Activated T-cell treated with anti-CD3 and anti-CD28 coated beads for 4 hours (primary cell): Measurements from ENCODE around the gene HSPE1.
"Not testable (repeated sequence)": the region's sequence is repeated elsewhere in the genome, so short reads cannot be mapped to it uniquely, and the experiment has no call there.

Experiments
- DNase-seq: peaks from one replicate; pipeline ENCODE4 v3.0.0-alpha.2; 2020

The HSPE1 gene

DNA sequence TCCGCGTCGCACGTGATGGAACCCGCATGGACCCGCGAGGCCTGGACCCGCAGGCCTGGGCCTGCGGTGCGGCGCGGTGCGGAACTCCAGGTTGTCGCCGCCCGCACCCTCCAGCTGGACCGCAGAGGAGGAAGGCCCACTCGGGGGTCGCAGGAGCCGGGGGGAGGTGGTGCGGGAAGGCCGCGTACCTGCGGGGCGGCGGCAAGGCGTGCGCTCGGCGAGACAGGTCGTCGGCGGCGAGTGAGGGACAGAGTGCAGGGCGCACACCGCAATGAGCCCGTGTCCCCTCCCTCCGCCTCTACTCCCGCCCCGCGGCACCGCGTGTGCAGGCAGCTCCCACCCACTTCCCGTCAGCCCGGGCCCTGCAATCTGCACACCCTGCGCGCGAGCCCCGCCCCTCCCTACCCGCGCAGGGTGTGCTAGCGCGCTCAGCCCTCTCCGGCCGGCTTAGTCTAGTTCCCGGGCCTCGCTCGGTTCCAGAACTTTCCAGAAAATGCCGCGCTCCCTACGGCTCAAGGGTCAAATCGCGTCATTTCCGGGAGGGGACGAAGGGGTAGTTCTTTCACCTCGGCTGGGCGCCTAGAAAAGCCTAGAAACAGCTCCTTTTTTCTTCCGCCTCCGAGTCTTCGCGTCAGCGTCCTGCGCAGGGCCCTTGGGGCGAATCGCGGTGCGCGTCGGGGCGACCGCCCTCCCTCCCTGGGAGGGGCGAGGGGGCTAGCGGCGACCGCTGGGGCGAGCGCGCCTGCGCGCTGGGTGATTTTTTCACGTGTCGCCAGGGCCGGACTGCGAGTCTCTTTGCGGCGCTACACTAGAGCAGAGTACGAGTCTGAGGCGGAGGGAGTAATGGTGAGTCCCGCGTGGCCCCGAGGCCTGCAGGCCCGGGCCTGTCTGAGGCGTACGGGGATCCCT, at the start of gene HSPE1, which contains the start of gene HSPD1:
TSS of gene HSPE1 (plus strand) at position 786 of the 909 bp plus-strand sequence. CDS start at position 844, 58 bp downstream.
TSS of gene HSPD1 (minus strand) at position 247 of the 909 bp plus-strand sequence. CDS start 992 bp downstream, outside the sequence.
- peak; percentile 96 for DNase-seq

DNA sequence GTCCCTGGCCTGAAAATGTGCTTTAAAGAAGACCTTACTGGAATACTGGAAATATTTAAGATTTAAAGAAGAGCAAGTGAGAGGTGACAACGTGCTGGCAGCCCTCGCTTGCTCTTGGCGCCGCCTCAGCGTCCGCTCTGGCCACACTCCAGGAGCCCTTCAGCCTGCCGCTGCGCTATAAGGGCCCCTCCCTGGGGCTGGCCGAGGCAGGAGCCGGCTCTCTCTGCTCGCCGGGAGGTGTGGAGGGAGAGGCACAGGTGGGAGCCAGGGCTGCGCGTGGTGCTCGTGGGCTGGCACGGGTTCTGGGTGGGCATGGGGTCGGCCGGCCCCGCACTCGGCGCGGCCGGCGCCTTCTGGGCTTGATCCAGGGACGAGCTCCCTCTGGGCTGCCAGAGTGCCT, 49.7 kb upstream of the HSPE1 start:
- no peak for DNase-seq

DNA sequence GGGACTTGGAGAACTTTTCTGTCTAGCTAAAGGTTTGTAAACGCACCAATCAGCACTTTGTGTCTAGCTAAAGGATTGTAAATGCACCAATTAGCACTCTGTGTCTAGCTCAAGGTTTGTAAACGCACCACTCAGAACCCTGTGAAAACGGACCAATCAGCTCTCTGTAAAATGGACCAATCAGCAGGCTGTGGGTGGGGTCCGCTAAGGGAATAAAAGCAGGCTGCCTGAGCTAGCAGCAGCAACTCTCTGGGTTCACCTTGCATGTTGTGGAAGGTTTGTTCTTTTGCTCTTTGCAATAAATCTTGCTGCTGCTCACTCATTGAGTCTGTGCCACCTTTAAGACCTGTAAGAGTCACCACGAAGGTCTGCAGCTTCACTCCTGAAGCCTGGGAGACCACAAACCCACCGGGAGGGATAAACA, 49.2 kb upstream of the HSPE1 start:
- not testable (repeated sequence) for DNase-seq

DNA sequence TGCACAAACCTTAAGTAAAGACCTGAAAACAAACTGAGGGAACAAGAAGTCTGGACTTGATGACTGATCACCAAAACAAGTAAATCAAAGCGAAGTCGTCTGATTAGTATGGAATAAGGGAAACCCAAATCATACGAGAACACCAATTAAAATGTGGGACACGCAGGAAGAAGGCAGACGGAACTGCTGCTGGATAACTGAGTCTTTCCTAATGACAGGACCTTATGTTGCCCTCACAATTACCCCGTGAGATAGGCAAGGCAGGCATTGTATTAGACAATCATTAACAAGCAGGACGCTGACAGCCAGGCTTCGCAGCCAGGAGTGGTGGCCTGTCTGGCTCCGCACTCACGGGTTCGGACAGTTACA, 47.4 kb upstream of the HSPE1 start:
- no peak for DNase-seq

DNA sequence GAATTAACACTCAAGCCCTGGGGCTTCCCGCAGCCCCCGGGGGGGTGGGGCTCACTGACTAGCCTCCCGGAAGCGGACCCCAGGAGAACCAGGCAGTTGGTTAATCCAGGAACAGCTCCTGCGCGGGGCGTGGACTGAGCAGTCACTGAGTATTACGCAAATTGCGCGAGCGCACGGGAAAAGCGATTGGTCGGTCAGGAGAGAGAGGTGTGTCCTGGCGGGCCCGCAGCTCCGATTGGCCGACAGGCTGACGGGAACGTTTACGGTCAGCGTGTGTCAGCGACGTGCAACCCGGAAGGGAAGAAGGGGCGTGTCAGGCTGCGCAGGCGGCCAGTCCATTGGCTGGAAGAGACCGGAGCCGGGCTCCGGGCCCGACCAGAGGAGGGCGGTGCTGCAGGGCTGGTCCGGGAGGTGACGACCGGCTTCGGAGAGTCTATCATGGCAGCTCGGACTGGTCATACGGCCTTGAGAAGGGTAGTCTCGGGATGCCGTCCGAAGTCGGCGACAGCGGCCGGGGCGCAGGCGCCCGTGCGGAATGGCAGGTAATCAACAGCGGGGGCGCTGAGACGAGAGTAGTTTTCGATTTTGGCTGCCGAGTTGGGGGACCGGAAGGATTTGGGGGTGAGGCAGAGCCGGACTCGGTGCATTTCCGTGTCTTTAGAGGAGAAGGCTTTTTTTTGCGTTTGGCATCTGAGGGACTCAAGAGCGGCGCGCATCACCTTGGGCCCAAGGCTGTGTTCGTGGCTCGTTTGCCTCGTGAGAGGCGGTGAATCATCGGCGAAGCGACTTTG, 46.9 kb upstream of the HSPE1 start, which contains the start of gene COQ10B:
TSS of gene COQ10B (plus strand) at position 430 of the 791 bp plus-strand sequence. CDS start at position 439, 9 bp downstream.
- peak; percentile 92 for DNase-seq

DNA sequence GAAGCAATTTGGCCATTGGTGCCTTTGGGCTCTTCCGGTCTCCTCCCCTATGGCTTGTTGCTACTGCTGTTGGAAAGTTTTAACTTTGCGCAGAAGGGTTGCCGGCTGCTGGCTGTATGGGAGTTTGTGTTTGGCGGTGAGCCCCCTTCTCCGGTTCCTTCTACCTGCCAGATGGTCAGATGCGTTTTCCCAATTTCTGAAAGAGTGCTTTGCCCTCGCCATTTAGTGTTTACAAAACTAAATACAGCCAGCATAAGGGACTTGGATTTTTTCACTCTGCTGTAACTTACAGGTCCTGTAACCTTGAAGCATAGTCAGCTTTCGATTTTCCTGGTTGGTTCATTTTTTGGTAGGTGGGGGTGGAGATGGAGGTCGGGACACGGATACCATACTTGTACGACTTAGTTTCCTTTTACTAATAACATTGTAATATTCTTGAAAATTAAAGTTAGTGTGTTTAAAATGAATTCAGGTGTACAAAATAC, 46.2 kb upstream of the HSPE1 start:
- no peak for DNase-seq

DNA sequence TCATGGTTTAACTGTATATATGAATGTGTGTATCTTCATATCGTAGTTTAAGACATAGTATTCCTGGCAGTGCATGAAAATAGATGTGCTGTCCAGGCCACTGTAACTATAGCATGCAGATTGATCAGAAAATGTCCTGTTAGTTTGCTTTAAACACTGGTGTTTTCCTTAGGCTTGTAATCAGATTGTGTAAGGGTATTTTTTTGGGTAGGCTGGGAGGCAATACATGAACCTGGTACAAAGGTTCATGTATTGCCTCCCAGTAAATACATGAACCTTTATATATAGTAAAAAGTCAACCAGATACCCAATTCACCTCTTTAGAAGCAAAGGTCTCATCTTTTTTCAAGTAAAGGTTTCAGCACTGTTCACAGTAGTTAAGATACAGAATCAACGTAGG, 45.3 kb upstream of the HSPE1 start:
- DNase-seq: no peak

DNA sequence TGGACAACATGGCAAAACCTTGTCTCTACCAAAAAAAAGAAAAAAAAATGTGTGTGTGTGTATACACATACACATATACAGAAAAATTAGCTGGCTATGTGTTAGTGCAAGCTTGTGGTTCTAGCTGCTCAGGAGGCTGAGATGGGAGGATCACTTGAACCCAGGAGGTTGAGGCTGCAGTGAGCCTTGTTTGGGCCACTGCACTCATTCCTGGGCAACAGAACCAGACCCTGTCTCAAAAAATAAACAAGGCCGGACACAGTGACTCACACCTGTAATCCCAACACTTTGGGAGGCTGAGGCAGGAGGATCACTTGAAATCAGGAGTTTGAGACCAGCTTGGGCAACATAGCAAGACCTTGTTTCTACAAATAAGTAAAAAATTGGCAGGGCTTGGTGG, 44.8 kb upstream of the HSPE1 start:
- DNase-seq: no peak

DNA sequence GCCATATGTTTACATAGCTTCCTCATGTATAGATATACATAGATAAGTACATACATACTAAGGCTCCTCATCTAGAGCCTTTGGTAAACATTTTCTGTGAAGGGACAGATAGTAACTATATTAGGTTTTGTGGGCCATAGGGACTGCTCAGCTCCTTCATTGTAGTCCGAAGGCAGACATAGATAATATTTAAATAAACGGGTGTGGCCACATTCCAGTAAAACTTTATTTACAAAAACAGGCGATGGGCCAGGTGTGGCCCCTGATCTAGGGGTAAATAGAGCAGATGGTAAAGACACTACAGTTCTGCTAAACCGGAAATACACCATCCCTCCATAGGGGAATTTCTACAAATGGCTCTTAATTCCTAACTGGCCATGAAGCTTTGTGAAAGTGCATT, 39.5 kb upstream of the HSPE1 start:
- DNase-seq: no peak

DNA sequence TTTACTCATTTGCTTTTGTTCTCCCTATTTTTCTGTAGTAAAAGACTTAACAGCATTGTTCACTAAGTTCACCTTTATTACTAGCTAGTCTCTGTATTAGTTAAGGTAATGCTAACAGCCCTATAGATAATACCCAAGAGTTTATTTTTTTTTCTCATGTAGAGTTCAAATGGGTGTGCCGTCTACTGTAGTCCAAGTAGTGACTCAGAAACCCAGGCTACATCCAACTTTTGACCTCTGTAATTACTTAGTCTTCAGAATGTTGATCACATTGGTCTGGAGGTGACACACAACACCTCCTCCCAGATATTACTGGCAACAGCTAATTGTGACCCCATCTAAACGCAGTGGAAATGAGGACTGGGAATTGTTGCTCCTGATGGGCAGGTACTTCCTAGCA, 39.1 kb upstream of the HSPE1 start:
- no peak for DNase-seq

DNA sequence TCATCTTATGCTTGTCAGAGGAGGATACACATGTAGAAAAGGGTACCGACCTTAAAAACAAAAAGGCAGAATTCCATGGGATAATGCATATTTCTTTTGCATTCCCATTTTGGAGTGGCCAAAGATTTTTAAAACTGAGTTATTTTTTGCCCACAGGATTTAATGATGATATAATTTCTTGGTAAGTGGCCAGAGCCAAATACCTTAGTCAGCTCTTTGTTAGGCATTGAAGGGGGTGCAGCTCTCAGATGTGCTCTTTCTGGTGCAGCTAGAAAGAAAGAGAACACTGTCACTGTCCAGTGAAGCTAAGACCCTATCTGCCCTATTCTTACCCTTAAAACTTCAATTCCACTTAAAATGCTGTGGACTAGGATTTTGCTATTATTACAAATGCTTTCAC, 36.0 kb upstream of the HSPE1 start:
- no peak for DNase-seq

DNA sequence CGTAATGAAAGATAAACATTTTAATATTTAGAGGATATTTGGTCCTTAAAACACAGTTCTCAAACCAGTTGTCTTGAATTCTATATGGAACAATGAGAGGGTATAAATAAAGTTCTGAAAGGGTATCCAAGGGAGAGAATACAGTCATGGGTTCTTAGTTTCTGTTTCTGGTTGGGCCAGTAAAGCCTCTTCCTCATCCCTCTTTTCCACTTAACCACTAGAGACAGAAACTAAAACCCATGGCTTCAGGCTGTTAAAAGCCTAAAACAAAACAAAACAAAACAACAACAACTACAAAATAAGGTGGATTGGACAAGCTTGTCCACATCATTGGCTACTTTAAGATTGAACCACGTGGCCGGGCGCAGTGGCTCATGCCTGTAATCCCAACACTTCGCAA, 28.0 kb upstream of the HSPE1 start:
- DNase-seq: no peak

DNA sequence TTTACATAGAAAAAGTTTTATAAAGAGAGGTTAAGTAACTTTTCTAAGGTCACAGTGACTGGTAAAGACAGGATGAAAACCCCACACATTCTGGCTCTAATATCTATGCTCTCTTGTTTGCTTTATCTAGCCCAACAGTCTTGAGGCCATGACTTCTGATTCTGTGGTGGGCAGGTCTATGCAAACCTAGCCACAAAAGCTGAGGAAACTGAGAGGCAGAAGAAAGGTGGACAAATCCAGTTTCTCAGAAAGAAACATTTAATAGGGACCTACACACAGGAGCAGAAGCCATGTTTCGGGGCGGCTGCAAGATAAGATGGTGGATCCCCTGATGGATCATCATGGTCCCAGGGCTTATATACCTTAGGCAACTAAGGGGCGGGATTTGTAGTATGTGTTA, 22.4 kb upstream of the HSPE1 start:
- no peak for DNase-seq

DNA sequence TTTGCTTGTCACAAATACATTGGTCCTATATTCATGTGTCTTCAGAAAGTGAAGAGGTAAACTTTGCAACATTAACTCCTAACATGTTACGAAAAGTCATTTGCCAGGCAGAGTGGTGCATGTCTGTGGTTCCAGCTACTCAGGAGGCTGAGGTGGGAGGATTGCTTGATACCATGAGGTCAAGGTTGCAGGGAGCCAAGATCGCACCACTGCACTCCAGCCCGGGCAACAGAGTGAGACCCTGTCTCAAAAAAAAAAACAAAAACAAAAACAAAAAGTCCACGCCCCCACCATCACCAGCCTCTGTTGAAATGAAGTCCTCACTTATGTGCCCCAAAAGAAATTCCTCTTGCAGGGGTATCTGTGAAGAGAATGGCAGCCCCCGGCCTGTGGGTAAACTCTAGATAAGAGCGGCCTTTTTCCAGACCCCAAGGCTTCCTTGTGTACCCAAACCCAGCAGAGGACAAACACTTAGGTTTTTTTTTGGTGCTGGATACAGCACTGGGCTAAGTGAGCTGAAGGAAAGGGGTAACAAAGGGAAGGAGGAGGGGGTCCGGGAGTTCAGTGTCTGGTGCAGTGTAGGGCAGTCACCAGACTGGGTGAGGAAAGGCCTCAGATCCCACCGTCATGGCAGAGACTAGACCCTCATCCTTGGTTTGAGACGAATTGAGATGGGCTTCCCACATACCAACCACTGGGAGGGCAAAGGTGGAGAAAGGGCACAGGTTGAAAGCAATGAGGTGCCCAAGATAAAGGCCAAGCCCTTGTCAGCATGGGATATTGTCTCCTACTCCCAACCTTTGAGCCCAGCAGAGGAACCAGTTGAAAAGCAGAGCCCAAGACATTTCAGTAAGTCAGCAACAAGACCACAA, 19.8 kb upstream of the HSPE1 start:
- DNase-seq: no peak

DNA sequence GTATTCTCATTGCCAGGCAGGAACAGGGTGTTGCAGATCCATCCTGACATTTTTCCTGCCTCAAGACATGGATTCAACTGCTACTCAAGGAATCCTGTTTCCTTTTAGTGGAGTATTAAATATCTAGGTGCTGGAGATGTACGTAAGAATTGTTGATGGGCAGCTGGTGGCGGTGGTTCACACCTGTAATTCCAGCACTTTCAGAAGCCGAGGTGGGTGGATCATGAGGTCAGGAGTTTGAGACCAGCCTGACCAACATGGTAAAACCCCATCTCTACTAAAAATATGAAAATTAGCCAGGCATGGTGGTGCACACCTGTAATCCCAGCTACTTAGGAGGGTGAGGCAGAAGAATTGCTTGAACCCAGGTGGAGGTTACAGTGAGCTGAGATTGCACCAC, 15.9 kb upstream of the HSPE1 start:
- not testable (repeated sequence) for DNase-seq

DNA sequence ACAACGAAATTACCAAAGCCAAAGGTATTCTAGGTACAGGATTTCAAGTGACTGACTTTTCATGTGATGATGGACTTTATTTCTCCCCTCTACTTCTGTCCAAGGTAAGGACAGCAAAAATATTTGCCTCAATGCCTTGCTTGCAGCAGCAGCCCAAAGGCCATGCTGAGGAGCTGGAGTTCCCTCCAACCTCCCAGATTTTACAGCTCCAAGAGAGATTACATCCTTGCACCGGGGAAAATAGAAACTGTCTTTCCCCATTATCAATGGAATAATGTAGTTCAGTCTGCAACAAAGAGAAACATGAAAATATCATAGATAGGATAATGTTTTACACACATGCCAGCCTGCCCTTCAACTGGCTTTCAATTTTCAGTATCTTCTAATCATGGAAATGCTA, 14.0 kb upstream of the HSPE1 start:
- DNase-seq: no peak

DNA sequence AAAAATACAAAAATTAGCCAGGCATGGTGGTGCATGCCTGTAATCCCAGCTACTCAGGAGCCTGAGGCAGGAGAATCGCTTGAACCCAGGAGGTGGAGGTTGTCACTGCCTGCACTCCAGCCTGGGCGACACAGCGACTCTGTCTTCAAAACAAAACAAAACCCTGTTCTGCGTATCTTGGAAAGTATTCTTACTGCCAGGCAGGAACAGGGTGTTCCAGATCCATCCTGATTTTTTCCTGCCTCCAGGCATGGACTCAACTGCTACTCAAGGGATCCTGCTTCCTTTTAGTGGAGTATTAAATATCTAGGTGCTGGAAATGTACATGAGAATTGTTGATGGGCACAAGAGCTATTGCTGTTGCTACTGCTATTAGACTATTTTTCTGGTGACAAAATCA, 12.8 kb upstream of the HSPE1 start:
- DNase-seq: no peak

DNA sequence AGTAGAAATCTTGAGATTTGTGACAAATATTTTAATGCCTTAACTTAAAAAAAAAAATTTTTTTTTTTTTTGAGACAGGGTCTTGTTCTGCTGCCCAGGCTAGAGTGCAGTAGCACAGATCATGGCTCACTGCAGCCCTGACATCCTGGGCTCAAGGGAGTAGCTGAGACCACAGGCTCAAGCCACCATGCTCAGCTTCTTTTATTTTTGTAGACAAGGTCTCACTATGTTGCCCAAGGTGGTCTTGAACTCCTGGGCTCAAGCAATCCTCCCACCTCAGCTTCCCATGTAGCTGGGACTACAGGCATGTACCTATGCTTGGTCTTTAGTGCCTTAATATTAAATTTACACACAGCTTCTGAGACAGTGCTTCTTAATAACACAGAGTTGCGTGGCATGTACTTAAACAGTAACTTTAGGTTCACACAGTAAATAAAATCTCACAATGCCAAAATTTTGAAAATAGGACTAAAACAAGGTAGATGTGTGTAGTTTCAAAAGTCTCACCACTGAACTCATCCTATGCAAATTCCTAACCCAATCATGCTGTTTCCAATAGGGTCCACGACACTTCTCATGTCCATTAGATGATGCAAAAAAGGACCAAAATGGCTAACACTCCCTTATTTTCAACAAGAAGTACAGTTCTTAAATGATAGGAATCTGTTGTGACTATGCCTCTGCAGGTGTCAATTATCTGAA, 4.6 kb upstream of the HSPE1 start:
- DNase-seq: no peak

DNA sequence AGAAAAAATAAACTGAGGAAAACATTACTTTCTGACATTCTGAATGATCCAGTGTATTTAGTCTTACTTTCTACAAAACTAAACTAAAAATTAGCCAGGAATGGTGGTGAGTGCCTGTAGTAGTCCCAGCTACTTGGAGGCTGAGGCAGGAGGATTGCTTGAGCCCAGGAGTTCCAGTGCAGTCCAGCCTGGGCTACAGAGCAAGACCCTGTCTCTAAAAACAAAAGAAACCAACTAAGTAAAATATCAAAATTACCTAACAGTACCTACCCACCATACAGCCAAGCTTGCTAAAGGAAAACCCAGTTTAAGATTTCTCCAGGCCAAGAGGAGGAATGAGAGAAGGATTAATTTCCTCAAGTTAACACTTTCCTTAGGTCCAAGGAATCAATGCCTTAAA, 3.5 kb upstream of the HSPE1 start:
- DNase-seq: no peak

DNA sequence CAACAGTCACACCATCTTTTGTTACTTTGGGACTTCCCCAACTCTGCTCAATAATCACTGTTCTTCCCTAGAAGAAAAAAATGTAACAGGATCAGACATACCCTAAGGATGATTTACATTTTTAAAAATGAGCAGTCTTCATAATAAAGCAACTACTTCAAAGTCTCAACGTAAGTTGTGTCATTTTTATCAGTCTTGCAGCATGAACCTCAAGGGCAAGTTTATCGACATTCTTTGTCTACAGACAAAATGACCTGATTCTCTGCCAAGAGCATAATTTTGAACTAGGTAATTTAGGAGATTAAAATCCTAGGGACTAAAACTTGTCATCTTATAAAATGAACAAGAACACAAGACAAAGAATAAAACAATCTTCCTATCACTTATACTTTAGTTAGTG, 2.9 kb upstream of the HSPE1 start:
- no peak for DNase-seq

DNA sequence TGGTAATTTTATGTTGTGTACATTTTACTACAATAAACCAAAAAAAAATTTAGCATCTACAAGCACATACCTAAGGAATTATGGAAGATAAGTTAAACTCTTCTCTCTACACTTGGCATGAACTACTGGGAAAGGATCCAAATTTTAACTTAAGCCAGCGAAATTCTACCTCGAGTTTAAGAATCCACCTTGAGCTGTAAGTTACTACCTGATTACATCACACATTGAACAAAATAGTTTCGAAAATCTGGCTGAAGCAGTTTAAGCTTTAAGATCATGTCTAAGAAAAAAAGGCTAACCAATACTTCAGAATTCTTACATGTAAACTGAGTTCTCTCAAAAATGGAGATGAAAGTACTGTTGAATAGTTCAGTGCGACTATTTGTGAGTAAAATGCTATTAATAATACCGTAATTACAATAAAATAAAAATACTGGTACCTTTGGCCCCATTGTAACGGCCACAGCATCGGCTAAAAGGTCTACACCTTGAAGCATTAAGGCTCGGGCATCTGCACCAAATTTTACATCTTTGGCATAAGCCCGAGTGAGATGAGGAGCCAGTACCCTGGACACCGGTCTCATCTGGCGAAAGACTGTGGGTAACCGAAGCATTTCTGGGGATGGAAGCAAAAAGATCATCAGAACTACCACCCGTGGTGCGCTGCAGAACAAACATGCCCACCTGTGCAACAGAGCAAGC, 1.8 kb upstream of the HSPE1 start:
- no peak for DNase-seq
